Measurements from ENCODE around the gene LIPC.

Gene LIPC

DNA sequence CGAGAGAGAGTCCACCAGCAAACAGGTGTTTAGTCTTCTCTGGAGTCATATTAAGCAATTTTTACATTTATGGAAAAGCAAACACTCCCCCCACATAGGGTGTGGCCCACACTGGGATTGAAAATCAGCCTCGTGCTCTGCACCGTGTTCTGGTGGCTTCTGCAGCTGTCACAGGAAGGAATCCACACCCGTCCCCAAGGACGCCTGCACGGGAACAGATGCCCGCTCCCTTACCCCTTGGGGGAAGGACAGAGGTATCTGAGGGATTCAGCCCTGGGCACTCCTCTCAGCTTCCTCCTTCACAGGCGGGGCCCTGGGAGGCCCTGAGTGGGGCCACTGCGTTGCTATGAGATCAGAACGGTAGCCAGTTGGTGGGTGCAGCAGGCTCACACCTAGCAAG lies 27.8 kb downstream of the LIPC start:
- Histone ChIP-seq H3K4me3 (ENCODE audit: low read depth in 1 of 2, low read length in 1 of 2) (no peak overlapping the region), H3K36me3 (no peaks in the 10 kb centered on the region), H3K27me3 (no peaks in the 10 kb centered on the region), H3K9me3 (no peaks in the 10 kb centered on the region), H3K27ac (no peak overlapping the region), H3K4me1 (ENCODE audit: control insufficient read depth in 1 of 2, insufficient read depth in 1 of 2, low read depth in 1 of 2, low read length in 1 of 2) (peaks cover 0 to 6% of the 10 kb centered on the region in 2 experiments)
- TF ChIP-seq, protein P1, sequence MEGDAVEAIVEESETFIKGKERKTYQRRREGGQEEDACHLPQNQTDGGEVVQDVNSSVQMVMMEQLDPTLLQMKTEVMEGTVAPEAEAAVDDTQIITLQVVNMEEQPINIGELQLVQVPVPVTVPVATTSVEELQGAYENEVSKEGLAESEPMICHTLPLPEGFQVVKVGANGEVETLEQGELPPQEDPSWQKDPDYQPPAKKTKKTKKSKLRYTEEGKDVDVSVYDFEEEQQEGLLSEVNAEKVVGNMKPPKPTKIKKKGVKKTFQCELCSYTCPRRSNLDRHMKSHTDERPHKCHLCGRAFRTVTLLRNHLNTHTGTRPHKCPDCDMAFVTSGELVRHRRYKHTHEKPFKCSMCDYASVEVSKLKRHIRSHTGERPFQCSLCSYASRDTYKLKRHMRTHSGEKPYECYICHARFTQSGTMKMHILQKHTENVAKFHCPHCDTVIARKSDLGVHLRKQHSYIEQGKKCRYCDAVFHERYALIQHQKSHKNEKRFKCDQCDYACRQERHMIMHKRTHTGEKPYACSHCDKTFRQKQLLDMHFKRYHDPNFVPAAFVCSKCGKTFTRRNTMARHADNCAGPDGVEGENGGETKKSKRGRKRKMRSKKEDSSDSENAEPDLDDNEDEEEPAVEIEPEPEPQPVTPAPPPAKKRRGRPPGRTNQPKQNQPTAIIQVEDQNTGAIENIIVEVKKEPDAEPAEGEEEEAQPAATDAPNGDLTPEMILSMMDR (IDR thresholded peaks at IDR 0.05), result no peak

DNA sequence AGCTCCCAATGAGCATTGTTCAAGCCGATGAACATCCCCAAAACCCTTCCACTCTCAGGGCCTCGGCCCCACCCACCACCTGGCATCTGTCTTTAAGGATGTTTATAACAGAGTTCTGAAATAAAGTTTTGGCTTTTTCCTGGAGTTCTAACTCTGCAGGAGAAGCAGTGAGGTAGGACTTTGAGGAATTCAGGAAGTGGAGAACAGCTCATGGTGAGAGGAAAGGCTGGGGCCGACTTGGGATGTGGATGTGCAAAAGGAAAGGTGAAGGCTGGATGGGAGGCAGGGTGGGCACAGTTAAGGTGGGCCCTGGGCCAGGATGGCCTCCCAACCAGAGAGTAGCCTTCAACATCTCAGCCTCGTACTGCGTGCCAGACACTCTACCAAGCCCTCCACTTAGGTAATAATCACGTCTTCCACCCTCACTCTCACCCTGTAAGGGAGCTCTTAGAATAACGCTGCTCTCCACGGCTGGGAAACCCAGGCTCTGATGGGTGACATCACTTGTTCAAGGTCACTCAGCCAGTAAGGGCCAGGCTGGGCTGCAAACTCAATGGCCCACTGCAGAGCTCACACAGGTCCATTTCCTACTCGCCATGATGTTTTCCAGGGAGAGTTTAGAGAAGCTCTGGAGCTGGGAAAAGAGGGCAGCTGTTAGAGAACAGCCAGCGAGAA lies 28.5 kb downstream of the LIPC start:
- H3K9me3 ChIP-seq, result no peaks in the 10 kb centered on the region
- H3K36me3 ChIP-seq, result no peaks in the 10 kb centered on the region
- TF ChIP-seq, protein P1 (IDR thresholded peaks at IDR 0.05), result no peak
- no peaks in the 10 kb centered on the region for H3K27me3 ChIP-seq
- H3K27ac ChIP-seq, result no peak overlapping the region
- peaks cover 0 to 6% of the 10 kb centered on the region in 2 experiments for H3K4me1 ChIP-seq (ENCODE audit: control insufficient read depth in 1 of 2, insufficient read depth in 1 of 2, low read depth in 1 of 2, low read length in 1 of 2)
- H3K4me3 ChIP-seq (ENCODE audit: low read depth in 1 of 2, low read length in 1 of 2), result no peak overlapping the region

DNA sequence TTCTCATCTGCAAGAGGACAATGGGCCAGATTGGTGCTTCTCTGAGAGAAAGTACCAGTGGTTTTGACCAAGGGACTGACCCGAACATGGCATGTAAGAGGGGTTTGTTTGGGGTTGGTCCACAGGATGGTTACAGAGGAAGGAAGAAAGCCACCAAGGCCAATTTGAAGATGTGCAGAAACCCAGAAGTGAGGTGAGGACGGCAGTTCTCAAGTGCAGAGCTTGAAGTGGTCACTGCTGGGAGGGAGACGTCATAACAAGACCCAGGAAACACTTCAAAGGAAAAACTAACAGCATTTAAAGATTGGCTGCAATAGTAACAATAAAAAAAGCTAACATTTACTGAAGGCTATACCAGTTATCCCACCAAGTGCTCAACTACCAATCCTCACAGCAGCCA lies 29.1 kb downstream of the LIPC start:
- TF ChIP-seq, protein P1 (IDR thresholded peaks at IDR 0.05), result no peak
- Histone ChIP-seq H3K4me3 (ENCODE audit: low read depth in 1 of 2, low read length in 1 of 2) (no peak overlapping the region), H3K4me1 (ENCODE audit: control insufficient read depth in 1 of 2, insufficient read depth in 1 of 2, low read depth in 1 of 2, low read length in 1 of 2) (peaks cover 0 to 6% of the 10 kb centered on the region in 2 experiments), H3K9me3 (no peaks in the 10 kb centered on the region), H3K36me3 (no peaks in the 10 kb centered on the region), H3K27ac (no peak overlapping the region), H3K27me3 (no peaks in the 10 kb centered on the region)

DNA sequence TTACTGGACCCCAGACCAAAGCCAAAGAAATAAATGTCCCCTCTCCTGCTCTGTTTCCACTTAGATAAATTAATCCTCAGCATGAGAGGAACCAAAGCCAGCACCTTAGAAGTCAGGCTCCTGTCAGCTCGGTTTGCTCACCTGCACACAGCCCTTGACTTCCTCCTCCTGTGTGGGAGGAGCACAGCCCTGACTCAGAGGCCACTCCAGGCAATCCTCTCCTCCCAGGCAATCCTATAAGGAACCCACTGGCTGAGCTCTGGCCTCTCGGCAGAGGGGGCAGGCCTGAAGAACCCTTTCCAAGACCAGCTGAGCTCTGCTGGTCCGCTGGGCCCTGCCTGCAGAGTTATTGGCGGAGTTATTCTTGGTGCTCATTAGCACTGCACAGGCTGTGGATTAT lies 30.8 kb downstream of the LIPC start:
- H3K4me1 ChIP-seq (ENCODE audit: control insufficient read depth in 1 of 2, insufficient read depth in 1 of 2, low read depth in 1 of 2, low read length in 1 of 2), result peaks cover under 1 to 10% of the 10 kb centered on the region in 2 experiments
- no peaks in the 10 kb centered on the region for H3K27me3 ChIP-seq
- H3K36me3 ChIP-seq, result no peaks in the 10 kb centered on the region
- H3K27ac ChIP-seq, result no peak overlapping the region
- TF ChIP-seq, protein P1 (IDR thresholded peaks at IDR 0.05), result no peak
- no peaks in the 10 kb centered on the region for H3K9me3 ChIP-seq
- no peak overlapping the region for H3K4me3 ChIP-seq (ENCODE audit: low read depth in 1 of 2, low read length in 1 of 2)

DNA sequence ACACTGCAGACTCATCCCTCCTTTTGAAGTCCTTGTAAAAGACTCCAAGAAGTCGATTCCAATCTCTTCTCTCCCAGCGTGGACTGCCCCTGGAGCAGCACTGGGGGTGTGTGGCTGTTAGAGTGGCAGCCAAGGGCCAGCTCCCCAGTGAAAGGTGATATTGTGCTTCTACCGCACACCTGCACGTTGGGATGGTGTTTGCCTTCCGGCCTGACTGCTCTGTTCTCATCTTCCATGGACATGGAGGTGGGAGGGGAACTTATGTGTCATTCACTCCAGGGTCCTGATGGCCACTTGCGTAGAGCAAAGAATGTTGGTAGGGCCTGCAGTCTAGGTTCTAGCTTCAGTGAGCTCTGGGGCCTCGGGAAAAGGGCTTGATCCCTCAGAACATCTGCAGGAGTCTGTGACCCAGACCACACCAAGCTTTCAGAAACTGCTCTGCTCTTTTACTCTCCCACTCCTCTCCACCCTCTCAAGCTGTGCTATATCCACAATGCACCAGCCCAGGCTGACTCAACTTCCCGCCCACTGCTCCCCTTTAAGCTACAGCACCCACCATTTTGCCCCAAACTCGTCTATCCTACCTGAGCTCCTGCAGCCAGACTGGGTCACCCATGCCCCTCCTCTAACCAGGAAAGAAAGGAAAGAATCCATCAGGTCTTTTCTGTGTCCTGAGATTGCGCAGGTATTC lies 31.3 kb downstream of the LIPC start:
- Histone ChIP-seq H3K4me1 (ENCODE audit: control insufficient read depth in 1 of 2, insufficient read depth in 1 of 2, low read depth in 1 of 2, low read length in 1 of 2) (peaks cover 6 to 13% of the 10 kb centered on the region in 2 experiments), H3K27me3 (no peaks in the 10 kb centered on the region), H3K4me3 (ENCODE audit: low read depth in 1 of 2, low read length in 1 of 2) (no peak overlapping the region), H3K27ac (no peak overlapping the region), H3K9me3 (no peaks in the 10 kb centered on the region), H3K36me3 (no peaks in the 10 kb centered on the region)
- TF ChIP-seq, protein P1 (IDR thresholded peaks at IDR 0.05), result no peak
